UCSD-AML1 (cell line): ENCODE results near the gene UQCRH.

Experiments
- DNase-seq: peaks from one replicate; lab custom pipeline; 2025; ENCODE audit not compliant: unreplicated experiment; lab: John Stamatoyannopoulos, UW

Gene UQCRH

GRCh38 chr1:46303038-46303871 is at the start of gene UQCRH, which contains the start of gene LRRC41:
UQCRH (plus strand) TSS chr1:46303698; CDS start chr1:46303767, 69 bp downstream.
LRRC41 (minus strand) TSS chr1:46303616; CDS start chr1:46303322, 294 bp downstream.
- DNase-seq = peak; percentile 93

DNA sequence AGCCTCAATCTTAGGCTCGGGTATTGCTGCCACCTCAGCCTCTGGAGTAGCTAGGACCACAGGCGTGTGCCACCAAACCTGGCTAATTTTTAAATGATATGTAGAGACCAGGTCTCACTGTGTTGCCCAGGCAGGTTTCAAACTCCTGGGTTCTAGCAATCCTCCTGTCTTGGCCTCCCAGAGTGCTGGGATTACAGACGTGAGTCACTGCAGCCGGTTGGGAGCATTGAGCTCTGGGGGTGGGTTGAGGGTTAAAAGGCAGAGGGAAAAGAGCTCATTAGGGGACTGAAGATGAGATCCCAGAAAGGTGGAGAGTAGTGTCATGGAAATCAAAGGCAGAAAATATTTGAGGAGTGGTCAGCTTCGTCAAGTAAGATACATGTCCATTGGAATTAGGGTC is 48.8 kb upstream of the UQCRH start:
- no peak for DNase-seq

GRCh38 chr1:46256523-46256922 is 47.0 kb upstream of the UQCRH start:
- DNase-seq = no peak

DNA sequence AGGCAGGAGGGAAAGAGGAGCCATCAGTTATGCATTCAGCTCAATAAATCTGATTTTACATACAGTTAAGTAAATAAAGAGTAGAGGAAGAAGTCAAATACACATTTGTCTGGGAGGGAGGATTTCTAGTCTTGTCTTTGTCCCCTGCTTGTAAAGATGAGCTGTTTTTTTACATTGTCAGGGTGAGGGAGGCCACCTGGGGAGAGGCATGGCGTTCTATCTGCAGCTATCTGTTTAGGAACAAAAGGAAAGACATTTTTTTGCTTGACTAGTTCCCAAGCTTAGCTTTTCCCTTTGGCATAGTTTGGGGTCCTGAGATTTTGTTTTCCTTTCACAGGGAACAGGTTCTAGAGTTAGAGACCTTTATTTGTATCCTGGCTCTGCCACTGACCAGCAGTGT is 41.0 kb upstream of the UQCRH start:
- no peak for DNase-seq

- DNase-seq = no peak
Observed at GRCh38 chr1:46263146-46263545, 40.4 kb upstream of the UQCRH start.

DNA sequence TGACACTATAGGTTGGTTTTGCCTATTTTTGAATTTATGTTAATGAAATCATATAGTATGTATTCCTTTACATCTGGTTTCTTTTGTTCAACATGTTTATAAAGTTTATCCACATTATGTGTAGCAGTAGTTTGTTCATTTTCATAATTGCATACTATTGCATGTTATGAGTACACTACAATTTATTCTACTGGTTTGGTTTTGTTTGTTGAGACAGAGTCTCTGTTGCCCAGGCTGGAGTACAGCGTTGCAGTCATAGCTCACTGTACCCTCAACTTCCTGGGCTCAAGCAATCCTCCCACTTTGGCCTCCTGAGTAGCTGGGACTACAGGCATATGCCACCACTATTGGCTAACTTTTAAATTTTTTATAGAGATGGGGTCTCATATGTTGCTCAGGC is 34.9 kb upstream of the UQCRH start:
- DNase-seq = no peak

GRCh38 chr1:46274225-46275029 is 29.1 kb upstream of the UQCRH start:
- DNase-seq = no peak

GRCh38 chr1:46275030-46275337 is 28.5 kb upstream of the UQCRH start:
- no peak for DNase-seq

GRCh38 chr1:46277658-46278373 is 25.7 kb upstream of the UQCRH start:
- no peak for DNase-seq

- no peak for DNase-seq
Observed at GRCh38 chr1:46278807-46279206, 24.7 kb upstream of the UQCRH start.

DNA sequence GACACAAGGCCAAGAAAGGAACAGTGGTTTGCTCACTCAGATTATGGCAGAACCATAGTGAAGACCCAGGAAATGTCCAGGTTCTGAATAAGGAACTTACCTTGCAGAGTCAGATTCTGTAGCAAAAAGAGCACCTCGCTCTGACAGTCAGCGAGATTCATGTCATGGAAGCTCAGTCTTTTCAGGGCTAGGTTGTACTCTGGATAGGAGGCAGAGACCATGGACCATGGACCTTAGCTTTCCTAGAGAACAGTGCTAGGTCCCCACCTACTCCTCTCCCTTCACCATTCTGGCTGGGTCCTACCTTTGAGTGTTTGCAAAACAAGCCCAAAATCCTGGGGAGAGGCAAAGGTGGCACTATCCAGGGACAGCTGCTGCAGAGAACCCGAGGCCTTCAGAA is 23.4 kb upstream of the UQCRH start:
- no peak for DNase-seq

DNA sequence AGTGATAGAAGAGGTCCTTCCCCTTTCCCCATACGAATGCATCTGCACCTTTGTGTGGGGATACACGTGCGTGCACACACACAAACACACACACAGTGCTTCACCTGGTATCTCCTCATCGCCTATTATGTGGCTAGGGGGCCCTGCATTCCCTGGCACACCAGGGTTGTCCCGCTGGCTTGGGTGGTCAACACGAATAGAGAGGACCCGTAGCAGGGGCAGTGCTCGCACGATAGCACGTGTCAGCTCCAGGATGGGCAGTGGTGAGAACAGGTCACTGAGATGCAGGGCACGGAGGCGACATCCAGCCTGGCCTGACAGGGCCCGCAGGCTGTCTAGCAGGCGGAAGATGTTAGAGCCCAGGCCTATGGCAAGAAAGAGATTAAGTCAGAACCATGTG is 22.5 kb upstream of the UQCRH start:
- no peak for DNase-seq

DNA sequence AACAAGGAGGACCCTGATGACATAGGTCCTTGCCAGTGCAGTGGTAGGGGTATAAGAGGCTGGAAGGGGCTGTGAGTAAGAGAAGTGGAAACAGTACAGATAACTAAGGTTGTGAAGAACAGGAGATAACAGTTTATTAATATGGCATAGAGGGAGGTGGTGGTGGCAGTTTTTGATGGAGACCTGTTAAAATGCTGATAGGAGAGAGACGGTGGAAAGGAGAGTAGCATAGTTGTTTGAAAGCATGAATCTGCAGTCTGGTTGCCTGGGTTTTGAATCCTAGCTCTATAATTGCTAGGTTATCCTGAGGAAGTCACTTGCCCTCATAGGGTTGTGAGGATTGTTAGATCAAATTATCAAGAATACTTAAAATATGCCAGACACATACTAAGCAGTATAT is 19.4 kb upstream of the UQCRH start:
- DNase-seq = no peak

DNA sequence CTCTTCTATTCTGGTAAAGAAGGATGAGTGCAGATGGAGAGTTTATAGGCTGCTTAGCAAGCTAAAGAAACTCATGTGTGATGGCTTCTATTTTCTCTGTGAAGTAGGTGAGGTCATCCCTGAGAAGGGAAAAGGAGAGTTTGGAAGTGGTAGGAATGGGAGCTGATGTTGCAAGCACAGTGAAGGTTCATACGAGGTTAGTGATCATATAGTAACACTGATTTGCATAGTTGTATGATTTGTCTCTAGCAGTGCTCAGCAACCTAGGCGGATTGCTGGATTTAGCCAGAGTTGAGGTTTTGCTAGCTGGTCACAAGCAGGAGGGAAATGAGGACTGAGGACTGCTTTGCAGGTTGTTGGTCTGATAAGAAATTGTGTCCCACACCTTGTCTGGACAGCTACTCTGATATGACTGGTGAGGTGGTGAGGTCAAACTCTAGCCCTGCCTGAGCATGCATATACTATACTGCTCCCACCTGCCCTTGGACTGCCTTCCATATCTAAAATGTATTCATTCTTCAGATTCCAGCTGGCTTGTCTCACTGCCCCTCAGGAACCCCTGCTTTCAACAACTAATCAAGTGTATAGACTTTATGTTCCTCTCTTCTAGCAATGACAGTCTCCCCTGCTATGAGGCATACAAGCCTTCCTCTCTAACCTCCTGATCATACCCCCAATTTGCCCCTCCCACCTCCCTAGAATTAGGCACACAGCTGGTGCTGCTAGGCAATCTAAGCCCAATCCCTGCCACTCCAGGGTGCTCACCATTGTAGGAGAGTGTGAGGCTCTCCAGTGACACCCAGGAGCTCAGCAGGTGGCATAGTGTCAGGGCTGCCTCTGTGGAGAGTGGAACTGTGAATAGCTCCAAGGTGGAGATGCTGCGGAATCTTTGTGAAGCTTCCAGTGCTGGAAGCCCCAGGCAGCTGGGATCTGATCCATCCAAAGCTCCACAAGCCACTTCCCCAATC is 18.6 kb upstream of the UQCRH start:
- DNase-seq = no peak

- no peak for DNase-seq
Observed at GRCh38 chr1:46285730-46286477, 17.6 kb upstream of the UQCRH start.

GRCh38 chr1:46288485-46289133 is 14.9 kb upstream of the UQCRH start:
- no peak for DNase-seq

DNA sequence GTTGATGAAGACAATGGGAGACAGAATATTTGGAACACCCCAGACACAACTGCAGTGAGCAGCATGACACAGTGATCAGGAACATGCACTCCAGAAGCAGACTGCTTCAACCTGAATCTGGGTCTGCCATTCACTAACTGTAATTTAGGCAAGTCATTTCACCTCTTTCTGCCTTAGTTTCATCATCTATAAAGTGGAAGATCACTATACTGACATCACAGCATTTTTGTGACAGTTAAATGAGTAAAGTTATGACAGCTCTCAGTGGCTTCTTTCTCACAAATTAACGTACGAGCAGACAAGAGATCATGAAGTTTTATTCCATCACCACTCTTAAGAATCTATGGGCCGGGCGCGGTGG is 14.4 kb upstream of the UQCRH start:
- no peak for DNase-seq

- no peak for DNase-seq
Observed at GRCh38 chr1:46289976-46290375, 13.5 kb upstream of the UQCRH start.

- DNase-seq = no peak
Observed at GRCh38 chr1:46295306-46295705, 8.2 kb upstream of the UQCRH start.
